Kidney (tissue), 14 donors: Measurements from ENCODE around the gene SCCPDH. TPM values are rescaled to one million over a fixed set of nuclear protein-coding genes. Genes with fewer than 3 reads are reported as not detected.

ENCODE experiments used
- DNase-seq, 5 donors: peaks; one replicate each; pipeline ENCODE4 v3.0.0-alpha.2; 2013 to 2020
- FAIRE-seq: peaks from 2 replicates; lab custom pipeline; 2012; peaks lifted over from hg19 to GRCh38; lab: Jason Lieb, UNC
- H3K27ac ChIP-seq, 2 donors: one replicate each; pipeline ENCODE4 v1.7.0; 2013; ENCODE audit warnings: low read depth in 2 of 2, low read length in 2 of 2, inconsistent platforms in 1 of 2
- H3K27me3 ChIP-seq: one replicate; pipeline ENCODE4 v1.7.1; 2013; ENCODE audit warnings: low read length, inconsistent platforms; ENCODE audit not compliant: control insufficient read depth, insufficient read depth
- H3K36me3 ChIP-seq, 3 donors: one replicate each; pipeline versions ENCODE4 v1.7.0 to v1.7.1; 2013; ENCODE audit warnings: low read length in 3 of 3, control low read depth in 1 of 3, inconsistent platforms in 1 of 3; ENCODE audit not compliant: insufficient read depth in 3 of 3, control insufficient read depth in 2 of 3
- H3K4me1 ChIP-seq, 3 donors: one replicate each; pipeline versions ENCODE4 v1.7.0 to v1.7.1; 2013; ENCODE audit warnings: low read length in 3 of 3, inconsistent platforms in 1 of 3, low read depth in 1 of 3; ENCODE audit not compliant: control insufficient read depth in 2 of 3, insufficient read depth in 2 of 3
- H3K4me3 ChIP-seq, 3 donors: one replicate each; pipeline versions ENCODE4 v1.7.0 to v1.8.1; 2013; ENCODE audit warnings: low read length in 3 of 3, control low read depth in 1 of 3, inconsistent platforms in 1 of 3
- H3K9ac ChIP-seq, 3 donors: one replicate each; pipeline versions ENCODE4 v1.7.0 to v1.7.1; 2013; ENCODE audit warnings: low read length in 3 of 3, control low read depth in 1 of 3, inconsistent platforms in 1 of 3
- H3K9me3 ChIP-seq, 3 donors: one replicate each; pipeline versions ENCODE4 v1.7.0 to v1.7.1; 2013; ENCODE audit warnings: low read length in 3 of 3, control low read depth in 1 of 3, inconsistent platforms in 1 of 3; ENCODE audit not compliant: control insufficient read depth in 2 of 3, insufficient read depth in 1 of 3
- intact Hi-C: fragments of 100-400 bp; cut with DNase I; formaldehyde crosslinking; loops from one replicate; pipeline ENCODE4 v1.11.1; 2022
- polyA plus RNA-seq: library from polyadenylated mRNA; stranded (reverse); fragments of 350-450 nt; fragmentation: Illumina TruSeq; extraction: RNeasy Lipid Tissue Mini Kit (QIAGEN cat#74804); gene quantifications from one replicate; pipeline ENCODE4 v1.2.3, GENCODE V29; 2014; ENCODE audit warnings: low read depth, low replicate concordance; ENCODE audit not compliant: insufficient read depth
- total RNA-seq: library from RNA; stranded (reverse); fragmentation: NEBNext Ultra II Directional; extraction: Animal tissue kit (Norgen Biotek cat#: 25700); gene quantifications from one replicate; pipeline ENCODE4 v1.2.1, GENCODE V29; 2021
- TF ChIP-seq, protein P1 (sequence below): IDR thresholded peaks from 3 replicates; pipeline ENCODE4 v1.5.1; 2012; ENCODE audit warnings: mild to moderate bottlenecking, moderate library complexity, borderline replicate concordance; ENCODE audit not compliant: insufficient read depth; ENCODE audit errors: extremely low read depth
- donor health status: control.
- donor health status: control.
- donor health status: control.
- donor health status: control.
- donor health status: control.
- donor health status: DM: yes; HTN: yes; CAD: no.
- donor health status: Normal renal cell carcinoma (clear cell type).

The SCCPDH gene
- total and polyA plus RNA-seq, 2 donors from 2014 or later: 37.2 to 48.6 TPM

GRCh38 chr1:246801241-246802020, 77.2 kb downstream of the SCCPDH start:
- Histone ChIP-seq H3K27me3 (no peaks in the 10 kb centered on the region), H3K4me1 (no peaks in the 10 kb centered on the region), H3K4me3 (no peak overlapping the region), H3K27ac (no peak overlapping the region), H3K36me3 (no peaks in the 10 kb centered on the region), H3K9me3 (no peaks in the 10 kb centered on the region), H3K9ac (no peak overlapping the region)
- intact Hi-C loops: no loop called here
- FAIRE-seq: no peak
- TF ChIP-seq, protein P1, sequence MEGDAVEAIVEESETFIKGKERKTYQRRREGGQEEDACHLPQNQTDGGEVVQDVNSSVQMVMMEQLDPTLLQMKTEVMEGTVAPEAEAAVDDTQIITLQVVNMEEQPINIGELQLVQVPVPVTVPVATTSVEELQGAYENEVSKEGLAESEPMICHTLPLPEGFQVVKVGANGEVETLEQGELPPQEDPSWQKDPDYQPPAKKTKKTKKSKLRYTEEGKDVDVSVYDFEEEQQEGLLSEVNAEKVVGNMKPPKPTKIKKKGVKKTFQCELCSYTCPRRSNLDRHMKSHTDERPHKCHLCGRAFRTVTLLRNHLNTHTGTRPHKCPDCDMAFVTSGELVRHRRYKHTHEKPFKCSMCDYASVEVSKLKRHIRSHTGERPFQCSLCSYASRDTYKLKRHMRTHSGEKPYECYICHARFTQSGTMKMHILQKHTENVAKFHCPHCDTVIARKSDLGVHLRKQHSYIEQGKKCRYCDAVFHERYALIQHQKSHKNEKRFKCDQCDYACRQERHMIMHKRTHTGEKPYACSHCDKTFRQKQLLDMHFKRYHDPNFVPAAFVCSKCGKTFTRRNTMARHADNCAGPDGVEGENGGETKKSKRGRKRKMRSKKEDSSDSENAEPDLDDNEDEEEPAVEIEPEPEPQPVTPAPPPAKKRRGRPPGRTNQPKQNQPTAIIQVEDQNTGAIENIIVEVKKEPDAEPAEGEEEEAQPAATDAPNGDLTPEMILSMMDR: no peak
- peak in 2 of 5 donors; percentile 17 to 26 for DNase-seq

DNA sequence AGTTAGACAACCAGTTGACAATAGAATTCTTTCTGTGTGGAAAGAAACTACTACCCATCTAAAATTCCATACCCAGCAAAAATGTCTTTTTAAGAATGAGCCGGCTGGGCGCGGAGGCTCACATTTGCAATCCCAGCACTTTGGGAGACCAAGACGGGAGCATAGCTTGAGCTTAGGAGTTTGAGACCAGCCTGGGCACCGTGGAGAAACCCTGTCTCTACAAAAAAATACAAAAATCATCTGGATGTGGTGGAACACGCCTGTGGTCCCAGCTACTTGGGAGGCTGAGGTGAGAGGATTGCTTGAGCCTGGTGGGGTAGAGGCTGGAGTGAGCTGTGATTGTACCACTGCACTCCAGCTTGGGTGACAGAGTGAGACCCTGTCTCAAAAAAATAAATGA, 79.2 kb downstream of the SCCPDH start:
- Histone ChIP-seq H3K36me3 (no peaks in the 10 kb centered on the region), H3K27me3 (no peaks in the 10 kb centered on the region), H3K9ac (no peak overlapping the region), H3K27ac (no peak overlapping the region), H3K4me1 (no peaks in the 10 kb centered on the region), H3K4me3 (no peak overlapping the region), H3K9me3 (no peaks in the 10 kb centered on the region)
- DNase-seq: no peak
- no peak for FAIRE-seq
- TF ChIP-seq, protein P1: no peak
- intact Hi-C loops: no loop called here

- no peaks in the 10 kb centered on the region for H3K27me3 ChIP-seq
- no peaks in the 10 kb centered on the region for H3K9me3 ChIP-seq
- no peak overlapping the region for H3K27ac ChIP-seq
- DNase-seq: no peak
- no peak overlapping the region for H3K4me3 ChIP-seq
- H3K4me1 ChIP-seq: no peaks in the 10 kb centered on the region
- H3K36me3 ChIP-seq: no peaks in the 10 kb centered on the region
- no peak overlapping the region for H3K9ac ChIP-seq
- TF ChIP-seq, protein P1: no peak
- intact Hi-C loops: no loop called here
- no peak for FAIRE-seq
Observed at GRCh38 chr1:246803883-246804282, 79.7 kb downstream of the SCCPDH start.
